Spleen (tissue), 11 donors: ENCODE data around the gene PRKG2. TPM values are rescaled to one million over a fixed set of nuclear protein-coding genes. Genes with fewer than 3 reads are reported as not detected.

Source experiments
- DNase-seq: peaks from one replicate; pipeline ENCODE4 v3.0.0-alpha.2; 2020
- H3K27ac ChIP-seq, 8 donors: fragments of 200-600 bp; sonication (generic) in 7 of 8; 1 replicate in 4 of 8; 2 replicates in 4 of 8; pipeline versions ENCODE4 v1.5.0 to v1.8.0; 2016 to 2021; ENCODE audit warnings: inconsistent platforms in 4 of 8, mild to moderate bottlenecking in 4 of 8, moderate library complexity in 1 of 8
- H3K27me3 ChIP-seq, 7 donors: fragments of 200-600 bp; sonication (generic) in 6 of 7; replicated peaks in 1 of 7; 1 replicate in 4 of 7; 2 replicates in 3 of 7; pipeline versions ENCODE4 v1.5.0 to v1.8.0; 2016 to 2021; ENCODE audit warnings: inconsistent platforms in 3 of 7, mild to moderate bottlenecking in 1 of 7
- H3K36me3 ChIP-seq, 6 donors: fragments of 200-600 bp; sonication (generic) in 5 of 6; 1 replicate in 4 of 6; 2 replicates in 2 of 6; pipeline versions ENCODE4 v1.5.0 to v1.8.0; 2016 to 2021; ENCODE audit warnings: inconsistent platforms in 2 of 6
- H3K4me1 ChIP-seq, 6 donors: fragments of 200-600 bp; sonication (generic) in 5 of 6; 1 replicate in 3 of 6; 2 replicates in 3 of 6; pipeline versions ENCODE4 v1.5.0 to v1.8.0; 2016 to 2021; ENCODE audit warnings: inconsistent platforms in 3 of 6
- H3K4me3 ChIP-seq, 8 donors: fragments of 200-600 bp; sonication (generic) in 7 of 8; 1 replicate in 4 of 8; 2 replicates in 4 of 8; pipeline versions ENCODE4 v1.5.0 to v1.8.0; 2016 to 2021; ENCODE audit warnings: inconsistent platforms in 4 of 8, mild to moderate bottlenecking in 4 of 8, moderate library complexity in 2 of 8
- H3K9me3 ChIP-seq, 8 donors: fragments of 200-600 bp; sonication (generic) in 7 of 8; 1 replicate in 4 of 8; 2 replicates in 4 of 8; pipeline versions ENCODE4 v1.5.0 to v1.8.0; 2016 to 2021; ENCODE audit warnings: inconsistent platforms in 4 of 8
- CTCF ChIP-seq, 11 experiments: fragments of 200-600 bp in 7 of 11; fragments of 450-650 bp in 4 of 11; sonication (generic) in 4 of 11; IDR thresholded peaks in 8 of 11; conservative IDR thresholded peaks in 3 of 11; 1 replicate in 7 of 11; 2 replicates in 4 of 11; pipeline versions ENCODE4 v1.4.0 to v1.8.0; 2016 to 2021; ENCODE audit warnings: antibody characterized with exemption in 11 of 11, inconsistent platforms in 4 of 11, mild to moderate bottlenecking in 1 of 11
- POLR2A ChIP-seq, 3 donors: fragments of 450-650 bp; IDR thresholded peaks; one replicate each; pipeline ENCODE4 v1.5.1; 2017; ENCODE audit warnings: antibody characterized with exemption in 3 of 3, mild to moderate bottlenecking in 1 of 3
- POLR2AphosphoS5 ChIP-seq, 3 donors: sonication (generic); formaldehyde crosslinking; IDR thresholded peaks; one replicate each; pipeline ENCODE4 v1.5.1; 2017; ENCODE audit warnings: antibody characterized with exemption in 3 of 3
- WGBS, 5 donors: extraction: QIAGEN DNeasy Blood & Tissue Kit in 3 of 5; methylation state at CpG; one replicate each; pipeline versions ENCODE4 v1.1.5 to v1.1.7; 2013 to 2018; 5-methylcytosine and 5-hydroxymethylcytosine counted together
- intact Hi-C: fragments of 100-400 bp; cut with DNase I; formaldehyde crosslinking; loops from one replicate; pipeline ENCODE4 v1.15.0; 2023; ENCODE audit warnings: low total_unique reads
- polyA plus RNA-seq, 3 donors: library from polyadenylated mRNA; stranded (reverse); fragments of 200-250 nt; gene quantifications; one replicate each; pipeline ENCODE4 v1.2.1, GENCODE V29; 2013
- total RNA-seq, 7 donors: library from RNA; depleted of rRNA in 3 of 7; stranded (reverse); fragments of >200 nt in 3 of 7; fragmentation: NEBNext Ultra II Directional in 4 of 7; extraction: Animal tissue kit (Norgen Biotek cat#: 25700) in 4 of 7; gene quantifications; one replicate each; pipeline versions ENCODE4 v1.1.0 to v1.2.1, GENCODE V29; 2016 to 2021
- donor health status: healthy with polysubstance abuse.
- donor health status: DM: no; HTN: no; CAD: no; lungs with moderate emphysema.
- donor health status: DM: no; HTN: no; CAD: no.
- donor health status: Bipolar disorder and iron deficiency.
- donor health status: healthy.
- donor health status: DM: no; HTN: no; CAD: no.
- donor health status: DM: yes; HTN: yes; CAD: no.

PRKG2 gene
- total and polyA plus RNA-seq, 10 donors, result 0.06 to 0.51 (median 0.29) TPM

- H3K36me3 ChIP-seq, result no peaks in the 10 kb centered on the region
- H3K27me3 ChIP-seq, result no peaks in the 10 kb centered on the region
- DNase-seq, result no peak
- H3K27ac ChIP-seq, result no peak overlapping the region
- intact Hi-C loops, result no loop called here
- TF ChIP-seq POLR2A (IDR thresholded peaks at IDR 0.05), result no peak
- TF ChIP-seq CTCF (IDR thresholded peaks at IDR 0.05 in 8 of 11, conservative IDR thresholded peaks at IDR 0.05 in 3 of 11), result no peak
- TF ChIP-seq POLR2AphosphoS5 (IDR thresholded peaks at IDR 0.05), result no peak
- no peaks in the 10 kb centered on the region for H3K4me1 ChIP-seq
- H3K9me3 ChIP-seq, result no peaks in the 10 kb centered on the region
- H3K4me3 ChIP-seq, result no peak overlapping the region
- WGBS, 5 donors, result 85 to 96% (median 91%) methylated on average over 7 of the region's 7 CpGs
These were observed 96.9 kb downstream of the PRKG2 start for GRCh38 chr4:81118086-81118485.

- Histone ChIP-seq H3K27me3 (no peaks in the 10 kb centered on the region), H3K27ac (no peak overlapping the region), H3K4me3 (no peak overlapping the region), H3K4me1 (no peaks in the 10 kb centered on the region), H3K36me3 (no peaks in the 10 kb centered on the region), H3K9me3 (no peaks in the 10 kb centered on the region)
- 60 to 88% (median 69%) methylated on average over 1 of the region's 1 CpG for WGBS, 5 donors
- TF ChIP-seq POLR2AphosphoS5 (IDR thresholded peaks at IDR 0.05), result no peak
- TF ChIP-seq CTCF (IDR thresholded peaks at IDR 0.05 in 8 of 11, conservative IDR thresholded peaks at IDR 0.05 in 3 of 11), result no peak
- no peak for TF ChIP-seq POLR2A (IDR thresholded peaks at IDR 0.05)
- no peak for DNase-seq
- intact Hi-C loops, result no loop called here
These were observed 98.5 kb downstream of the PRKG2 start for GRCh38 chr4:81116566-81116965.

GRCh38 chr4:81113024-81113423 is 102.0 kb downstream of the PRKG2 start:
- Histone ChIP-seq H3K4me3 (no peak overlapping the region), H3K27ac (no peak overlapping the region), H3K36me3 (no peaks in the 10 kb centered on the region), H3K27me3 (no peaks in the 10 kb centered on the region), H3K4me1 (no peaks in the 10 kb centered on the region), H3K9me3 (no peaks in the 10 kb centered on the region)
- intact Hi-C loops, result no loop called here
- DNase-seq, result no peak
- WGBS, 5 donors, result 82 to 87% (median 83%) methylated on average over 5 of the region's 5 CpGs
- no peak for TF ChIP-seq POLR2AphosphoS5 (IDR thresholded peaks at IDR 0.05)
- TF ChIP-seq CTCF (IDR thresholded peaks at IDR 0.05 in 8 of 11, conservative IDR thresholded peaks at IDR 0.05 in 3 of 11), result no peak
- TF ChIP-seq POLR2A (IDR thresholded peaks at IDR 0.05), result no peak

- no peak overlapping the region for H3K27ac ChIP-seq
- TF ChIP-seq POLR2A (IDR thresholded peaks at IDR 0.05), result no peak
- no peak for TF ChIP-seq POLR2AphosphoS5 (IDR thresholded peaks at IDR 0.05)
- no peak for TF ChIP-seq CTCF (IDR thresholded peaks at IDR 0.05 in 8 of 11, conservative IDR thresholded peaks at IDR 0.05 in 3 of 11)
- no peaks in the 10 kb centered on the region for H3K9me3 ChIP-seq
- H3K27me3 ChIP-seq, result no peaks in the 10 kb centered on the region
- intact Hi-C loops, result no loop called here
- no peak overlapping the region for H3K4me3 ChIP-seq
- no peak for DNase-seq
- no peaks in the 10 kb centered on the region for H3K4me1 ChIP-seq
- no peaks in the 10 kb centered on the region for H3K36me3 ChIP-seq
- 88 to 96% (median 91%) methylated on average over 1 of the region's 1 CpG for WGBS, 5 donors
These were observed 105.7 kb downstream of the PRKG2 start for GRCh38 chr4:81109356-81109755.
